Embryonic facial prominence (tissue), 1 donor: ENCODE measurements around the gene CFAP298.
A peak's percentile ranks its signal among the peaks of the same experiment; 100 is the strongest.
"Not testable (repeated sequence)": the region's sequence is repeated elsewhere in the genome, so short reads cannot be mapped to it uniquely, and the experiment has no call there.

Experiments used
- DNase-seq: peaks from one replicate; pipeline ENCODE4 v3.0.0-alpha.2; 2016; ENCODE audit errors: extremely low spot score

CFAP298 gene

GRCh38 chr21:32612075-32612998, at the start of gene CFAP298:
TSS of gene CFAP298 (minus strand) at chr21:32612377. CDS start at chr21:32612243, 134 bp downstream.
- peak; percentile 81 for DNase-seq

GRCh38 chr21:32661026-32661782, 49.0 kb upstream of the CFAP298 start:
- not testable (repeated sequence) for DNase-seq

GRCh38 chr21:32658524-32658923, 46.3 kb upstream of the CFAP298 start:
- no peak for DNase-seq

- DNase-seq: no peak
Measured at GRCh38 chr21:32653326-32653901, 41.2 kb upstream of the CFAP298 start.

GRCh38 chr21:32648165-32648564, 36.0 kb upstream of the CFAP298 start:
- no peak for DNase-seq

- DNase-seq: no peak
Measured at GRCh38 chr21:32645261-32646182, 33.3 kb upstream of the CFAP298 start.

- DNase-seq: no peak
Measured at GRCh38 chr21:32641710-32642698, 29.8 kb upstream of the CFAP298 start.

GRCh38 chr21:32626621-32627196, 14.5 kb upstream of the CFAP298 start:
- DNase-seq: no peak

- DNase-seq: not testable (repeated sequence)
Measured at GRCh38 chr21:32618218-32618617, 6.0 kb upstream of the CFAP298 start.

GRCh38 chr21:32613436-32614043, 1.4 kb upstream of the CFAP298 start:
- no peak for DNase-seq

GRCh38 chr21:32612999-32613337, 791 bp upstream of the CFAP298 start:
- DNase-seq: no peak

- no peak for DNase-seq
Measured at GRCh38 chr21:32611471-32611997, 643 bp downstream of the CFAP298 start.

GRCh38 chr21:32610940-32611339, 1.2 kb downstream of the CFAP298 start:
- not testable (repeated sequence) for DNase-seq

- no peak for DNase-seq
Measured at GRCh38 chr21:32608851-32609250, 3.3 kb downstream of the CFAP298 start.

- DNase-seq: no peak
Measured at GRCh38 chr21:32605469-32605868, 6.7 kb downstream of the CFAP298 start.

- no peak for DNase-seq
Measured at GRCh38 chr21:32604464-32604863, 7.7 kb downstream of the CFAP298 start.

GRCh38 chr21:32603131-32603530, 9.0 kb downstream of the CFAP298 start:
- DNase-seq: no peak

GRCh38 chr21:32602099-32602498, 10.1 kb downstream of the CFAP298 start:
- no peak for DNase-seq

- no peak for DNase-seq
Measured at GRCh38 chr21:32599526-32599925, 12.7 kb downstream of the CFAP298 start.
